Keratinocyte (primary cell): ENCODE measurements around the gene OPTN.

Experiments
- EZH2 ChIP-seq: IDR thresholded peaks from one replicate; pipeline ENCODE4 v1.6.1; 2012; ENCODE audit warnings: inconsistent platforms, mild to moderate bottlenecking, low read length, moderate library complexity
- TF ChIP-seq, protein P1 (sequence below), 3 experiments: IDR thresholded peaks in 1 of 3; conservative IDR thresholded peaks in 1 of 3; optimal IDR thresholded peaks in 1 of 3; 2 replicates in 2 of 3; 3 replicates in 1 of 3; pipeline versions ENCODE3 to v1.5.1; 2011; ENCODE audit warnings: low read length in 3 of 3, mild to moderate bottlenecking in 3 of 3, moderate library complexity in 2 of 3, control low read depth in 1 of 3, inconsistent platforms in 1 of 3; ENCODE audit not compliant: insufficient read depth in 2 of 3; ENCODE audit errors: extremely low read depth in 1 of 3

DNA sequence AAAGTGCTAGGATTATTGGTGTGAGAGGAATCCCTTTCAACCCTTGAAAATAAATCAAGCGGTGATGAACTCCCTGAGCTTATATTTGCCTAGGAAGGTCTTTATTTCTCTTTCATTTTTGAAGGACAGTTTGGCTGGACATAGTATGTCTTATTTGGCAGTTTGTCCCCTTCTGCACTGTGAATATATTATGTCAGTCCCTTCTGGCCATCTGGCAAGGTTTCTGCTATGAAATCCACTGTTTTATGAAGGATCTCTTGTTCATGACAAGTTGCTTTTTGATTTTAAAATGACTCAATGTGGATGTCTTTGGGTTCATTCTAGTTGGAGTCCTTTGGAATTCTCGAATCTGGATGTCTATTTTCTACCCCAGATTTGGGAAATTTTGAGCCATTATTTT lies 39.7 kb downstream of the OPTN start:
- TF ChIP-seq, protein P1, sequence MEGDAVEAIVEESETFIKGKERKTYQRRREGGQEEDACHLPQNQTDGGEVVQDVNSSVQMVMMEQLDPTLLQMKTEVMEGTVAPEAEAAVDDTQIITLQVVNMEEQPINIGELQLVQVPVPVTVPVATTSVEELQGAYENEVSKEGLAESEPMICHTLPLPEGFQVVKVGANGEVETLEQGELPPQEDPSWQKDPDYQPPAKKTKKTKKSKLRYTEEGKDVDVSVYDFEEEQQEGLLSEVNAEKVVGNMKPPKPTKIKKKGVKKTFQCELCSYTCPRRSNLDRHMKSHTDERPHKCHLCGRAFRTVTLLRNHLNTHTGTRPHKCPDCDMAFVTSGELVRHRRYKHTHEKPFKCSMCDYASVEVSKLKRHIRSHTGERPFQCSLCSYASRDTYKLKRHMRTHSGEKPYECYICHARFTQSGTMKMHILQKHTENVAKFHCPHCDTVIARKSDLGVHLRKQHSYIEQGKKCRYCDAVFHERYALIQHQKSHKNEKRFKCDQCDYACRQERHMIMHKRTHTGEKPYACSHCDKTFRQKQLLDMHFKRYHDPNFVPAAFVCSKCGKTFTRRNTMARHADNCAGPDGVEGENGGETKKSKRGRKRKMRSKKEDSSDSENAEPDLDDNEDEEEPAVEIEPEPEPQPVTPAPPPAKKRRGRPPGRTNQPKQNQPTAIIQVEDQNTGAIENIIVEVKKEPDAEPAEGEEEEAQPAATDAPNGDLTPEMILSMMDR (optimal IDR thresholded peaks at IDR 0.05 in 1 of 3, IDR thresholded peaks at IDR 0.05 in 1 of 3, conservative IDR thresholded peaks at IDR 0.05 in 1 of 3; ENCODE audit: extremely low read depth in 1 of 3, insufficient read depth in 2 of 3, low read length in 3 of 3): no peak
- no peak for TF ChIP-seq EZH2
